HepG2 (cell line): ENCODE measurements around the gene SEPHS2. TPM values are rescaled to one million over a fixed set of nuclear protein-coding genes. Genes with fewer than 3 reads are reported as not detected.

Experiments
- CEBPG ChIP-seq: IDR thresholded peaks from 2 replicates; pipeline ENCODE4 v1.6.1; 2016
- FOXK1 ChIP-seq: sonication (generic); formaldehyde crosslinking; IDR thresholded peaks from 2 replicates; pipeline ENCODE4 v1.4.0; 2020; ENCODE audit warnings: low read depth, missing genetic modification reagents, borderline replicate concordance
- FOXO1 ChIP-seq: sonication (generic); formaldehyde crosslinking; IDR thresholded peaks from 2 replicates; pipeline ENCODE4 v1.4.0; 2020; ENCODE audit warnings: missing genetic modification reagents
- HDAC1 ChIP-seq: sonication (generic); formaldehyde crosslinking; IDR thresholded peaks from 2 replicates; pipeline ENCODE4 v1.5.1; 2020; ENCODE audit warnings: mild to moderate bottlenecking, missing genetic modification reagents
- HINFP ChIP-seq: sonication (generic); formaldehyde crosslinking; IDR thresholded peaks from 2 replicates; pipeline ENCODE4 v1.4.0; 2020; ENCODE audit warnings: low read depth, mild to moderate bottlenecking, missing genetic modification reagents
- IKZF5 ChIP-seq: IDR thresholded peaks from 2 replicates; pipeline ENCODE4 v1.6.1; 2018; ENCODE audit warnings: missing genetic modification reagents, mild to moderate bottlenecking, missing compliant biosample characterization
- IRF2 ChIP-seq: IDR thresholded peaks from 2 replicates; pipeline ENCODE4 v1.6.1; 2018; ENCODE audit warnings: missing genetic modification reagents, missing compliant biosample characterization
- ISL2 ChIP-seq: sonication (generic); formaldehyde crosslinking; IDR thresholded peaks from 2 replicates; pipeline ENCODE4 v1.5.0; 2020; ENCODE audit warnings: missing genetic modification reagents
- JUN ChIP-seq: sonication (generic); formaldehyde crosslinking; IDR thresholded peaks from 2 replicates; pipeline ENCODE4 v1.4.0; 2020; ENCODE audit warnings: mild to moderate bottlenecking, missing genetic modification reagents
- MED1 ChIP-seq: sonication (generic); formaldehyde crosslinking; IDR thresholded peaks from 2 replicates; pipeline ENCODE4 v1.4.0; 2020; ENCODE audit warnings: missing genetic modification reagents
- NFATC3 ChIP-seq: sonication (generic); formaldehyde crosslinking; IDR thresholded peaks from 2 replicates; pipeline ENCODE4 v1.5.1; 2020; ENCODE audit warnings: mild to moderate bottlenecking, missing genetic modification reagents
- NR2C2 ChIP-seq: sonication (generic); formaldehyde crosslinking; IDR thresholded peaks from 2 replicates; pipeline ENCODE4 v1.4.0; 2020; ENCODE audit warnings: missing genetic modification reagents, mild to moderate bottlenecking, moderate library complexity, borderline replicate concordance
- PHB2 ChIP-seq: fragments of 450-650 bp; IDR thresholded peaks from 2 replicates; pipeline ENCODE4 v1.6.1; 2018; ENCODE audit not compliant: partially characterized antibody
- RBAK ChIP-seq: sonication (generic); formaldehyde crosslinking; IDR thresholded peaks from 2 replicates; pipeline ENCODE4 v1.5.1; 2020; ENCODE audit warnings: mild to moderate bottlenecking, missing genetic modification reagents
- SATB2 ChIP-seq: sonication (generic); formaldehyde crosslinking; IDR thresholded peaks from 2 replicates; pipeline ENCODE4 v1.5.0; 2020; ENCODE audit warnings: missing genetic modification reagents
- THAP7 ChIP-seq: sonication (generic); formaldehyde crosslinking; IDR thresholded peaks from 2 replicates; pipeline ENCODE4 v1.8.1; 2023; ENCODE audit warnings: mild to moderate bottlenecking, missing genetic modification reagents
- TRIM22 ChIP-seq: fragments of 450-650 bp; IDR thresholded peaks from 2 replicates; pipeline ENCODE4 v1.6.1; 2017
- ZBTB34 ChIP-seq: sonication (generic); formaldehyde crosslinking; IDR thresholded peaks from 2 replicates; pipeline ENCODE4 v1.8.0; 2022; ENCODE audit warnings: mild to moderate bottlenecking, missing genetic modification reagents
- ZC3H13 ChIP-seq: sonication (generic); formaldehyde crosslinking; IDR thresholded peaks from 2 replicates; pipeline ENCODE4 v1.8.1; 2023; ENCODE audit warnings: mild to moderate bottlenecking, missing genetic modification reagents, moderate library complexity
- ZFX ChIP-seq: sonication (generic); formaldehyde crosslinking; IDR thresholded peaks from 2 replicates; pipeline ENCODE4 v1.4.0; 2020; ENCODE audit warnings: mild to moderate bottlenecking, low read depth, missing genetic modification reagents, moderate library complexity
- ZNF446 ChIP-seq: sonication (generic); formaldehyde crosslinking; IDR thresholded peaks from 2 replicates; pipeline ENCODE4 v1.5.0; 2020; ENCODE audit warnings: mild to moderate bottlenecking, missing genetic modification reagents
- ZNF547 ChIP-seq: sonication (generic); formaldehyde crosslinking; IDR thresholded peaks from 2 replicates; pipeline ENCODE4 v1.5.1; 2020; ENCODE audit warnings: mild to moderate bottlenecking, missing genetic modification reagents
- ZNF567 ChIP-seq: sonication (generic); formaldehyde crosslinking; IDR thresholded peaks from 2 replicates; pipeline ENCODE4 v1.8.1; 2023; ENCODE audit warnings: mild to moderate bottlenecking, missing genetic modification reagents, borderline replicate concordance
- ZNF674 ChIP-seq: sonication (generic); formaldehyde crosslinking; IDR thresholded peaks from 2 replicates; pipeline ENCODE4 v1.5.0; 2020; ENCODE audit warnings: low read depth, mild to moderate bottlenecking, missing genetic modification reagents
- polyA plus RNA-seq, 8 experiments: library from polyadenylated mRNA; depleted of rRNA in 3 of 8; stranded (reverse) in 7 of 8; unstranded in 1 of 8; fragments of >200 nt; fragmentation: Illumina TruSeq in 4 of 8; extraction: Trizol in 4 of 8; gene quantifications; 2 replicates each; pipeline versions ENCODE4 v1.2.1 to v1.2.3, GENCODE V29; 2011 to 2016; ENCODE audit warnings: low read depth in 4 of 8, missing spikeins in 1 of 8, mixed read lengths in 1 of 8; ENCODE audit not compliant: insufficient read depth in 1 of 8
- total RNA-seq, 5 experiments: library from RNA; depleted of rRNA; stranded (reverse); fragments of >200 nt; fragmentation: Illumina TruSeq; extraction: Trizol; gene quantifications; 2 replicates each; pipeline ENCODE4 v1.2.3, GENCODE V29; 2016; ENCODE audit warnings: low read depth in 1 of 5

SEPHS2 gene
- total and polyA plus RNA-seq, 2 of the 13 experiments (the other 11 are each of a cell fraction or from before 2014, with no cell fraction given) = 20.7 to 127 TPM

GRCh38 chr16:30445408-30446202 lies at the start of gene SEPHS2 (continued):
- TF ChIP-seq IRF2 (CRISPR knock-in tag) (peak; percentile 30; the same call in 1 of the 2 replicates), ZNF674 (CRISPR knock-in tag) (no peak), ZC3H13 (CRISPR knock-in tag) (no peak), FOXO1 (CRISPR knock-in tag) (peak; percentile 0; the same call in 1 of the 2 replicates), ZFX (CRISPR knock-in tag) (peak; percentile 87), SATB2 (0 out of 2 replicates have a peak, but pooled peaks have one; percentile 22), ZBTB34 (CRISPR knock-in tag) (0 out of 2 replicates have a peak, but pooled peaks have one; percentile 41), TRIM22 (no peak), NR2C2 (CRISPR knock-in tag) (peak; percentile 64; the same call in 1 of the 2 replicates), HINFP (CRISPR knock-in tag) (0 out of 2 replicates have a peak, but pooled peaks have one; percentile 59), THAP7 (CRISPR knock-in tag) (peak; percentile 68; the same call in 1 of the 2 replicates), JUN (CRISPR knock-in tag) (peak; percentile 40; the same call in 1 of the 2 replicates), FOXK1 (peak; percentile 93; the same call in 1 of the 2 replicates), RBAK (CRISPR knock-in tag) (0 out of 2 replicates have a peak, but pooled peaks have one; percentile 43), CEBPG (CRISPR knock-in tag) (peak; percentile 92), ISL2 (CRISPR knock-in tag) (peak; percentile 49; the same call in 1 of the 2 replicates), HDAC1 (CRISPR knock-in tag) (peak; percentile 87), IKZF5 (peak; percentile 52; the same call in 1 of the 2 replicates), MED1 (CRISPR knock-in tag) (peak; percentile 86), PHB2 (no peak), ZNF446 (peak; percentile 52; the same call in 1 of the 2 replicates), NFATC3 (no peak), ZNF547 (CRISPR knock-in tag) (peak; percentile 31; the same call in 1 of the 2 replicates), ZNF567 (peak; percentile 1; the same call in 1 of the 2 replicates)
